HG03457 (cell line): ENCODE measurements around the gene TTK.
"Not testable (repeated sequence)": the region's sequence is repeated elsewhere in the genome, so short reads cannot be mapped to it uniquely, and the experiment has no call there.

Source experiments
- ATAC-seq: cut with Tn5 transposase; IDR thresholded peaks from one replicate; pipeline ENCODE4 v1.9.1; 2021; ENCODE audit warnings: moderate number of reproducible peaks; ENCODE audit not compliant: unreplicated experiment

Gene TTK

DNA sequence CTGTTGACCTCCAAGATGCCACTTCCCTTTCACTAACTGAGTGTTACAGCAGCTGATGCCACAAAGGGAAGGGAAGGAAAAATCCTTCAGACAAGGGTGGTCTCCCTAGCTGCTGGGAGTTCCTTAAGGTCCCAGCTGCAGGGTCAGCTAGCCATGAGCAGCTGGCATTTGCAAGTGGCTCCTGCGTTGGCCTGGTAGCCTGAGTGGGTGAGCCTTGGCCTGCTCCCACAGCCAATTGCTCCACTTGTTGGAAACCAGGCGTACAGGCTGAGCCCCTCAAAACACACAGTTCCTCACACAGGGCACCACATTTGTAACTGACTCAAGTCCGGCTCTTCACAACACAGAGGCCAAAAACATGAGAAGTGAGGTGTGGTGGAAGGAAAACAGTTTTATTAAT is 16.7 kb downstream of the TTK start:
- ATAC-seq = no peak

DNA sequence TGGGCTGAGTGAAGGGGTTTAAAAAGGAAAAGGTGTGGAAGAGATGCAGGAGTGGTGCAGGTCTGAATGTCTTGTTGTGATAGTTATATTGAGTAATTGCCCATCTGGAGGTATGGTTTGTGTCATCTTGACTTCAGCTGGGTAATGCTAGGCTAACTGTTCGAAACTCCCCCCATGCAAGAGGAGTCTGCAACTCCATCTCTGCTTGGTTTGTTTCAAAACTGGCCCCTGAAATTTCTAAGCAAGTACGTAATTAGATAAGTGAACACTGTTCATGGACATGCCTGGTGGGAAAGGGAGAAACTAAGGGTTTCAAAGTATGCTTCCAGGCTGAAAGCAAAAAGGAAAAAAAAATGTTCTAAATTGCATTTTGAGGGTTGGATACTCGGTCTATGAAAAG is 17.1 kb downstream of the TTK start:
- no peak for ATAC-seq

DNA sequence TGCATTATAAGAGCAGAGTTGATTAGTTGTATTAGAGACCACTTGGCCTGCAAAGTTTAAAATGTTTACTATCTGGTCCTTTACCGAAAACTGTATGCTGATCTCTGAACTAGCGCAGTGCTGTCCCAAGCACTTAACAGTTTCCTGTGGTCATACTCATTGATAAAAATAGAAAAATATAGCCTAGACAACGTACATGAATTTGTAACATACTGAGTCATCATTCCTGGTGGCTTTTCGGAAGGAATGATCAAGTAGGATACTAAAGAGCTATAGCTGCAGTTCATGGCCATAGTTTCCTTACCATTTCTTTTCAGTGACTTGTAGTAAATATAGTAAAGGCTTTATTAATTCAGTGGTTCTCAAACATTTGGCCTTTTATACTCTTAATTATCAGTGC is 18.4 kb downstream of the TTK start:
- no peak for ATAC-seq

DNA sequence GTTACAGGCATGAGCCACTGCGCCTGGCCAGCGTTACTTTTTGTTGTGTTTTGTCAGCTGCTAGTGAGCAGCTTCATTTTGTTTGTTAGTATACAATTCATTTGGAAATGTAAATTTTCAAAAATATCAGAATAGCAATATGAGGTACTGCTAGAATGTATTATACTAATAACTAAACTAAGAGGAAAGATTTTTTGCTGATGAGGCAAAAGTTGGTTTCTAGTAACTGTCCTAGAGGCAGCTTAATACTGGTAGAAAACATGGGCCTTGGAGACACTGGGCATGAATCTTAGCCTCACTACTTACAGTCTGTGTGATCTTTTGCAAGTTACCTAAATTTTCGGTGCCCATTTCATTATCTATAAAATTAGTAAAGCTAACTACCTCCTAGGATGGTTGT is 24.1 kb downstream of the TTK start:
- no peak for ATAC-seq

DNA sequence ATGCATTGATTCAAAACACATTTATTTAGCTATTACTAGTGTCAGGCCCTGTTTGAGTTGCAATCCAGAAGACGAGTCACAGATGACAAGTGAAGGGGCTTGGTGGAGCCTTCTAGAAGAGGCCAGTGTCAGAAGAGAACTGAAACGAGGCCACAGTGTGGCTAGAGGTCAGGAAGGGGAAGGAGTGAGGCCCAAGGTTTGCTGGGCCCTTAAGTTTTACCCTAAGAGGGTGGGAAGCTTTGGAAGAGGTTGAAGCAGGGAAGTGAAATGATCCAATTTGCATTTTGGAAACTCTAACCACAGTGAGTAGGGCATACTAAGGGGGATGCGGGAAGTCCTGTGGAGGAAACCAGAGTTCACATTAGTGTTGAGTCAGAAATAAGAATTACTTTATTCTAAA is 25.0 kb downstream of the TTK start:
- ATAC-seq = peak; percentile 76

DNA sequence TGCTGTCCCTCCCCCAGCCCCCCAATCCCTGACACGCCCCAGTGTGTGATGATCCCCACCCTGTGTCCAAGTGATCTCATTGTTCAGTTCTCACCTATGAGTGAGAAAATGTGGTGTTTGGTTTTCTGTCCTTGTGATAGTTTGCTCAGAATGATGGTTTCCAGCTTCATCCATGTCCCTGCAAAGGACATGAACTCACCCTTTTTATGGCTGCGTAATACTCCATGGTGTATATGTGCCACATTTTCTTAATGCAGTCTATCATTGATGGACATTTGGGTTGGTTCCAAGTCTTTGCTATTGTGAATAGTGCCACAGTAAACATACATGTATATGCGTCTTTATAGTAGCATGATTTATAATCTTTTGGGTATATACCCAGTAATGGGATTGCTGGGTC is 43.8 kb downstream of the TTK start:
- ATAC-seq = not testable (repeated sequence)

DNA sequence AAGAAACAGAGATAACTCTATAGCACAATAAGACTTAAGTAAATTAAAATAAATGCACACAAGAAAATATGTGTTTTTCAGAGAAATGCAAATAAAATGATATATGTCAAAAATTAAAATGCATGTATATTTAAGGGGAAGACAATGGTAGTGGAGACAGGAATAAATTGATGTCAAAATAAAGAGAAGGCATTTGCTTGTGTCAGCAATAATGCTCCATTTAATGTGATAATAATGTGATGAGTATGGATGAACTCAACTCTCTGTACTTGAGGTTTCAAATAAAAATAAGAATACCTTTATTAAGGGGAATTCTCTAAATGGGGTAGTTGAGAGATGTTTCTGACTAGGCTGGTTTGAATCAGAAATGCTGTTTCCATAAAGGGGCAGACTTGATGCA is 56.3 kb downstream of the TTK start:
- ATAC-seq = no peak

DNA sequence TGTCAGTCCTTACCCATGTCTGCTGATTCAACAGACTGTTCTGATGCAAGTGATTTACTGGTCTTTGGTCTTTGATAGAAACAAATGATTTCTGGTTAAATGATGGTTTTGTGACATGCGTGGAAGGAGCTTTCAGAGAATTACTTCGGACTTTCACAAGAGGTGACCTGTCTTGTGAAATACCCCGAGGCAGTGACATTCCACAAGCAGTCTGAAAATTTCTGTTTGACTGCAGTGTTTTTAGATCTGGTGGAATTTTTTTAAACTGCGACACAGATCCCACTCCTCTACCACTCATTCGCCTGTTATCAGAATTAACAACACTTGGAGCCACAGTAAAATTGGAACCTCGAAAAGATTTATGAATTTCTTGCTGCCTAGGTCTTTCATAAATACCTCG is 63.7 kb downstream of the TTK start:
- not testable (repeated sequence) for ATAC-seq

DNA sequence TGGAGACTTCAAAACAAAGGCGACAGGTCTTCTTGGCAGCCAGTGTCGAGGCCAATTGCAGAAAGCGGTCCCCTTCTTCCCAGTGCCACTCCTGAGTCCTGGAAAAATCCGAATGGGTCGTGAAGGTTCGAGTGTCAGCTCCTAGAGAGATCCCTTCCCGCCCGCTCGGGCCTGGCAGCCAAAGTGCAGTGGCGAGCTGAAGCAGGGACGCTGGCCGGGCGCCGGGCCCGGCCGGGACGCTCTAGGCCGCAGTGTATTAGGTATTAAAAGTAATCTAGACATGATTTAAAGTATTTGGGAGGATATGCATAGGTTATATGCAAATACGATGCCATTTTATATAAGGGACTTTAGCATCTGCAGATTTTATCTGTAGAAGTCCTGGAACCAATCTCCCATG is 66.0 kb downstream of the TTK start:
- not testable (repeated sequence) for ATAC-seq

DNA sequence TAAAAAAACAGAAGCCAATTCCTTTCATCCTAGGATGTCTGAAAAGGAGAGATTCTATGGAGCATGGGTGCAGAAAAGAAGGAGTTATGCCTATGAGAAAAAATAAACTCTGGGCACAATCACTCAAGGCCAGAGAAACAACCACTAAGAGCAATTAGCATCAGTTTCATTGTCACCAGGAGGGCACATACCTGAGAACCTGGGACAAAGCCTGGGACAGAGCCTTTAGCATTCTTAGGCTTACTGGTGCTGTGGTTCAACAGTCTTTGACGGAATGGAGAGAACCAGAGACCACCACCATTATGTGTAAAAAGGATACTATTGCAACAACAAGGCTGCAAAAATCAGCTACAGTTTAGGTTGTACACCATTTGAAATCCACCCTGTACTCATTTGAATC is 72.6 kb downstream of the TTK start:
- ATAC-seq = no peak

DNA sequence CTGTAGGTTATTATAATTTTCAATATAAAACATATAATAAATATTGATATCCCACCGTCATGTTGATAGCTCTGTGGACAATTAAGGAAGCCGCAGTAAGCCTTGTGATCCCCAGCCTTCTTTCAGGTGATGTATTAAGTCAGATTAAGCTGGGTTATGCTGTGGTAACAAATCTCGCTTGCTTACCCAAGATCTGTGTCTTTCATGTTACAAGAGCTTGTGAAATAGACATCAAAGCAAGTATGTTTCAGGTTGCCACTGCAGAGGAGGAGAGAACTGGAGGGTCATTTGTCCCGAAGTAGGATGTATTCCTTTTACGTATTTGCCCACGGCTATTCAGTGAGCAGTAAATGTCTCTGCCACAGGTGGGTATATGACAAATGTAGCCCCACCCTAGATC is 84.2 kb downstream of the TTK start:
- ATAC-seq = no peak

DNA sequence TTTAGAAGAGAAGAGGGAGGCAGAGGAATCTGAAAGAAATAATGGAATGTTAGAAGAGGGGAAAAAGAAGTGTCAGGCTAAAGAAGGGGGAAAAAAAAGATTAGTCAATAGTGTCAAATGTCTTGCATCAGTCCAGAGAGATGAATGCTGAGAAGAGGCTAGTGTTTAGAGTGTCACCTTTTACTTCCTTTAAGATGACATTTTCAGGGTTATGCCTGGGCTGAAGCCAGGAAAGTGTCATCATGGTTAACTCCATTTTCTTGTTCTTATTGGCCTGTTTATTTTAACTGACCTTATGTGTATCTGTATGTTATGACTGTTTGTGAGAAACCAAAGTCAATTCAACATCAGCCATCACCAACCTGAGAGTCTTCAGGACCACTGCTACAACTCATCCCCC is 87.1 kb downstream of the TTK start:
- ATAC-seq = no peak
